MM.1S (cell line): ENCODE measurements around the gene MTTP.

Experiments used
- EZH2 ChIP-seq: fragments of 300-600 bp; sonication (generic); optimal IDR thresholded peaks from 2 replicates; pipeline ENCODE3; 2017; ENCODE audit warnings: low read depth, mild to moderate bottlenecking, antibody characterized with exemption, low read length, mixed read lengths
- EZH2phosphoT487 ChIP-seq: fragments of 300-600 bp; sonication (generic); IDR thresholded peaks from 2 replicates; pipeline ENCODE4 v1.6.1; 2018; ENCODE audit warnings: antibody characterized with exemption, low read length
- TF ChIP-seq, protein P1 (sequence below): fragments of 300-600 bp; sonication (generic); IDR thresholded peaks from 2 replicates; pipeline ENCODE4 v1.5.1; 2016; ENCODE audit warnings: antibody characterized with exemption, low read length, mixed read lengths

DNA sequence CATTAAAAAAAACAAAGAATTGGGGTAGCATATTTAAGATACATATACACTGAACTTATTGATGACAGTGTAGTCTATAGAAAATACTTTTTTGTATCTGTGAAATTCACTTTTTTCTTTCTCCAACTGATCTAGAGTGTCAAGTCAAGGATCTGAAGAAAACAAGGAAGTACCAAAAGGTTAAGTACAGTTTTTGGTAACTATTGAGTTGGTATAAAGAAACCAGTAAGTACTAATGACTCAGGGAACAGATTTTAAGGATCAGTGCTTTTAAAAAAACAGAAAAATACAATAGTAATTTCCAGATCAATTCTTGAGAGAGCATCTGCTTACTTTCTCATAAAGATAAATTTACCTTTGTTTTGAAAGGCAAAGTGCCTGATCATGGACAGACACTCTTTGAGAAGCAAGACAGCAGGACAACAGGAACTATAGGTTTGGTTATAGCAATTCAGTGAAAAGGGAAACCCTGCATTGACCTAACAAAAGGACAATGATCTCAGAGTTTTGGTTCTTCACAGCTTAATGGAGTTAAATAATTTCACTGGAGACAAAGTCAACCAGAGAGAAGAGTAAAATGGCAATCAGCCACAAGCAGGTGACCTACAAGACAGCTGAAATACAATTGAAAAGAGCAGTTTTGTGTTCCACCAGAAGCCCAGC lies 34.2 kb upstream of the MTTP start:
- TF ChIP-seq, protein P1, sequence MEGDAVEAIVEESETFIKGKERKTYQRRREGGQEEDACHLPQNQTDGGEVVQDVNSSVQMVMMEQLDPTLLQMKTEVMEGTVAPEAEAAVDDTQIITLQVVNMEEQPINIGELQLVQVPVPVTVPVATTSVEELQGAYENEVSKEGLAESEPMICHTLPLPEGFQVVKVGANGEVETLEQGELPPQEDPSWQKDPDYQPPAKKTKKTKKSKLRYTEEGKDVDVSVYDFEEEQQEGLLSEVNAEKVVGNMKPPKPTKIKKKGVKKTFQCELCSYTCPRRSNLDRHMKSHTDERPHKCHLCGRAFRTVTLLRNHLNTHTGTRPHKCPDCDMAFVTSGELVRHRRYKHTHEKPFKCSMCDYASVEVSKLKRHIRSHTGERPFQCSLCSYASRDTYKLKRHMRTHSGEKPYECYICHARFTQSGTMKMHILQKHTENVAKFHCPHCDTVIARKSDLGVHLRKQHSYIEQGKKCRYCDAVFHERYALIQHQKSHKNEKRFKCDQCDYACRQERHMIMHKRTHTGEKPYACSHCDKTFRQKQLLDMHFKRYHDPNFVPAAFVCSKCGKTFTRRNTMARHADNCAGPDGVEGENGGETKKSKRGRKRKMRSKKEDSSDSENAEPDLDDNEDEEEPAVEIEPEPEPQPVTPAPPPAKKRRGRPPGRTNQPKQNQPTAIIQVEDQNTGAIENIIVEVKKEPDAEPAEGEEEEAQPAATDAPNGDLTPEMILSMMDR: no peak
- TF ChIP-seq EZH2: no peak
- no peak for TF ChIP-seq EZH2phosphoT487
